Progenitor cell of endocrine pancreas (in vitro differentiated cells): Measurements from ENCODE around the gene KLK14. TPM values are rescaled to one million over a fixed set of nuclear protein-coding genes. Genes with fewer than 3 reads are reported as not detected.
A peak's percentile ranks its signal among the peaks of the same experiment; 100 is the strongest.

Experiments used
- DNase-seq: peaks from one replicate; pipeline ENCODE4 v3.0.0; 2021; ENCODE audit warnings: low spot score; ENCODE audit not compliant: unreplicated experiment
- H3K27ac Mint-ChIP-seq: 2 replicates; pipeline ENCODE4 v1.8.0; 2021; ENCODE audit warnings: mild to moderate bottlenecking, moderate library complexity, mixed read lengths
- H3K27me3 Mint-ChIP-seq: 2 replicates; pipeline ENCODE4 v1.8.0; 2021; ENCODE audit warnings: mixed read lengths
- H3K36me3 Mint-ChIP-seq: 2 replicates; pipeline ENCODE4 v1.8.0; 2022; ENCODE audit warnings: mixed read lengths; ENCODE audit not compliant: insufficient read depth
- H3K4me1 Mint-ChIP-seq: 2 replicates; pipeline ENCODE4 v1.8.0; 2021; ENCODE audit warnings: low read depth, mixed read lengths
- H3K4me3 Mint-ChIP-seq: 2 replicates; pipeline ENCODE4 v1.8.0; 2021; ENCODE audit warnings: low read depth, mild to moderate bottlenecking, moderate library complexity, mixed read lengths
- H3K9me3 Mint-ChIP-seq: 2 replicates; pipeline ENCODE4 v1.8.0; 2021; ENCODE audit warnings: low read depth, mixed read lengths
- CTCF ChIP-seq: fragments of 200-600 bp; sonication (generic); IDR thresholded peaks from one replicate; pipeline ENCODE4 v1.5.0; 2021; ENCODE audit warnings: antibody characterized with exemption, mild to moderate bottlenecking; ENCODE audit not compliant: unreplicated experiment
- total RNA-seq: library from RNA; stranded (reverse); gene quantifications from 2 replicates; pipeline ENCODE4 v1.2.1, GENCODE V29; 2021

Gene KLK14
- total RNA-seq, 1 donor from 2014 or later: 0.62 TPM

GRCh38 chr19:51091895-51092873 lies 9.5 kb upstream of the KLK14 start:
- Mint-ChIP-seq H3K4me1 (peaks cover 12% of the 10 kb centered on the region), H3K36me3 (no peaks in the 10 kb centered on the region), H3K27ac (peak overlapping the region; percentile 37)

GRCh38 chr19:51091126-51091525 lies 8.4 kb upstream of the KLK14 start:
- H3K4me3 Mint-ChIP-seq: no peak overlapping the region
- DNase-seq: no peak
- no peak overlapping the region for H3K27ac Mint-ChIP-seq
- H3K9me3 Mint-ChIP-seq: no peaks in the 10 kb centered on the region
- H3K36me3 Mint-ChIP-seq: no peaks in the 10 kb centered on the region
- no peak for TF ChIP-seq CTCF
- peaks cover 21% of the 10 kb centered on the region for H3K27me3 Mint-ChIP-seq
- H3K4me1 Mint-ChIP-seq: peaks cover 12% of the 10 kb centered on the region

More at GRCh38 chr19:51091895-51092873, 9.5 kb upstream of the KLK14 start:
- Mint-ChIP-seq H3K9me3 (no peaks in the 10 kb centered on the region), H3K27me3 (peaks cover 18% of the 10 kb centered on the region), H3K4me3 (no peak overlapping the region)
- TF ChIP-seq CTCF: no peak
- DNase-seq: no peak

GRCh38 chr19:51090471-51090870 lies 7.8 kb upstream of the KLK14 start:
- DNase-seq: no peak
- H3K4me1 Mint-ChIP-seq: peaks cover 12% of the 10 kb centered on the region
- no peaks in the 10 kb centered on the region for H3K9me3 Mint-ChIP-seq

GRCh38 chr19:51089786-51090185 lies 7.1 kb upstream of the KLK14 start:
- Mint-ChIP-seq H3K4me1 (peaks cover 12% of the 10 kb centered on the region), H3K27ac (no peak overlapping the region), H3K4me3 (no peak overlapping the region), H3K36me3 (no peaks in the 10 kb centered on the region), H3K9me3 (no peaks in the 10 kb centered on the region), H3K27me3 (peaks cover 21% of the 10 kb centered on the region)
- no peak for TF ChIP-seq CTCF
- DNase-seq: no peak

More at GRCh38 chr19:51090471-51090870, 7.8 kb upstream of the KLK14 start:
- no peaks in the 10 kb centered on the region for H3K36me3 Mint-ChIP-seq
- no peak overlapping the region for H3K27ac Mint-ChIP-seq
- TF ChIP-seq CTCF: no peak
- peaks cover 21% of the 10 kb centered on the region for H3K27me3 Mint-ChIP-seq
- no peak overlapping the region for H3K4me3 Mint-ChIP-seq

GRCh38 chr19:51086153-51086850 lies 3.6 kb upstream of the KLK14 start:
- no peak overlapping the region for H3K27ac Mint-ChIP-seq
- H3K36me3 Mint-ChIP-seq: no peaks in the 10 kb centered on the region
- no peaks in the 10 kb centered on the region for H3K4me1 Mint-ChIP-seq
- H3K27me3 Mint-ChIP-seq: peaks cover 35% of the 10 kb centered on the region
- no peaks in the 10 kb centered on the region for H3K9me3 Mint-ChIP-seq
- no peak for DNase-seq
- no peak for TF ChIP-seq CTCF
- no peak overlapping the region for H3K4me3 Mint-ChIP-seq
